Nephron (organoid): ENCODE results near the gene DCST2.
"Not testable (repeated sequence)": the region's sequence is repeated elsewhere in the genome, so short reads cannot be mapped to it uniquely, and the experiment has no call there.

ENCODE experiments used
- H3K27ac Mint-ChIP-seq, 3 experiments: 2 replicates each; pipeline ENCODE4 v1.8.0; 2020; ENCODE audit warnings: mixed read lengths in 3 of 3, mild to moderate bottlenecking in 2 of 3, moderate library complexity in 1 of 3
- H3K27me3 Mint-ChIP-seq: 2 replicates; pipeline ENCODE4 v1.8.0; 2021; ENCODE audit warnings: low read depth, mild to moderate bottlenecking, moderate library complexity, mixed read lengths
- H3K36me3 Mint-ChIP-seq: 2 replicates; pipeline ENCODE4 v1.8.0; 2020; ENCODE audit warnings: low read depth, mixed read lengths
- H3K4me1 Mint-ChIP-seq: 2 replicates; pipeline ENCODE4 v1.8.0; 2020; ENCODE audit warnings: mixed read lengths
- H3K4me3 Mint-ChIP-seq, 3 experiments: 2 replicates each; pipeline ENCODE4 v1.8.0; 2020; ENCODE audit warnings: mild to moderate bottlenecking in 3 of 3, mixed read lengths in 3 of 3, moderate library complexity in 2 of 3
- H3K9me3 Mint-ChIP-seq: 2 replicates; pipeline ENCODE4 v1.8.0; 2020; ENCODE audit warnings: mixed read lengths
- TF ChIP-seq, protein P1 (sequence below), 3 experiments: fragments of 200-600 bp; sonication (generic); IDR thresholded peaks; one replicate each; pipeline ENCODE4 v1.5.0; 2021; ENCODE audit warnings: antibody characterized with exemption in 3 of 3; ENCODE audit not compliant: unreplicated experiment in 3 of 3

Gene DCST2

GRCh38 chr1:154978360-154978759 is 55.2 kb downstream of the DCST2 start:
- no peak overlapping the region for H3K27ac Mint-ChIP-seq
- peaks cover 15% of the 10 kb centered on the region for H3K36me3 Mint-ChIP-seq
- TF ChIP-seq, protein P1, sequence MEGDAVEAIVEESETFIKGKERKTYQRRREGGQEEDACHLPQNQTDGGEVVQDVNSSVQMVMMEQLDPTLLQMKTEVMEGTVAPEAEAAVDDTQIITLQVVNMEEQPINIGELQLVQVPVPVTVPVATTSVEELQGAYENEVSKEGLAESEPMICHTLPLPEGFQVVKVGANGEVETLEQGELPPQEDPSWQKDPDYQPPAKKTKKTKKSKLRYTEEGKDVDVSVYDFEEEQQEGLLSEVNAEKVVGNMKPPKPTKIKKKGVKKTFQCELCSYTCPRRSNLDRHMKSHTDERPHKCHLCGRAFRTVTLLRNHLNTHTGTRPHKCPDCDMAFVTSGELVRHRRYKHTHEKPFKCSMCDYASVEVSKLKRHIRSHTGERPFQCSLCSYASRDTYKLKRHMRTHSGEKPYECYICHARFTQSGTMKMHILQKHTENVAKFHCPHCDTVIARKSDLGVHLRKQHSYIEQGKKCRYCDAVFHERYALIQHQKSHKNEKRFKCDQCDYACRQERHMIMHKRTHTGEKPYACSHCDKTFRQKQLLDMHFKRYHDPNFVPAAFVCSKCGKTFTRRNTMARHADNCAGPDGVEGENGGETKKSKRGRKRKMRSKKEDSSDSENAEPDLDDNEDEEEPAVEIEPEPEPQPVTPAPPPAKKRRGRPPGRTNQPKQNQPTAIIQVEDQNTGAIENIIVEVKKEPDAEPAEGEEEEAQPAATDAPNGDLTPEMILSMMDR (IDR thresholded peaks at IDR 0.05; ENCODE audit: unreplicated experiment in 3 of 3), result no peak
- no peaks in the 10 kb centered on the region for H3K9me3 Mint-ChIP-seq
- H3K4me1 Mint-ChIP-seq, result no peaks in the 10 kb centered on the region
- no peak overlapping the region for H3K4me3 Mint-ChIP-seq
- no peaks in the 10 kb centered on the region for H3K27me3 Mint-ChIP-seq

- peak overlapping the region in 2 of 3 experiments; percentile 49 to 59 for H3K27ac Mint-ChIP-seq
- H3K4me1 Mint-ChIP-seq, H3K9me3 Mint-ChIP-seq, H3K27me3 Mint-ChIP-seq: not testable (repeated sequence)
- H3K36me3 Mint-ChIP-seq, result peaks cover 15% of the 10 kb centered on the region
- H3K4me3 Mint-ChIP-seq, result peak overlapping the region; percentile 43 to 56 (median 54)
These were observed 55.8 kb downstream of the DCST2 start for GRCh38 chr1:154977762-154978161.

- Mint-ChIP-seq H3K36me3 (peaks cover 11% of the 10 kb centered on the region), H3K4me3 (no peak overlapping the region), H3K9me3 (no peaks in the 10 kb centered on the region), H3K27ac (no peak overlapping the region), H3K27me3 (no peaks in the 10 kb centered on the region), H3K4me1 (peaks cover 22% of the 10 kb centered on the region)
- TF ChIP-seq, protein P1 (IDR thresholded peaks at IDR 0.05; ENCODE audit: unreplicated experiment in 3 of 3), result no peak
These were observed 58.0 kb downstream of the DCST2 start for GRCh38 chr1:154975409-154976059.

DNA sequence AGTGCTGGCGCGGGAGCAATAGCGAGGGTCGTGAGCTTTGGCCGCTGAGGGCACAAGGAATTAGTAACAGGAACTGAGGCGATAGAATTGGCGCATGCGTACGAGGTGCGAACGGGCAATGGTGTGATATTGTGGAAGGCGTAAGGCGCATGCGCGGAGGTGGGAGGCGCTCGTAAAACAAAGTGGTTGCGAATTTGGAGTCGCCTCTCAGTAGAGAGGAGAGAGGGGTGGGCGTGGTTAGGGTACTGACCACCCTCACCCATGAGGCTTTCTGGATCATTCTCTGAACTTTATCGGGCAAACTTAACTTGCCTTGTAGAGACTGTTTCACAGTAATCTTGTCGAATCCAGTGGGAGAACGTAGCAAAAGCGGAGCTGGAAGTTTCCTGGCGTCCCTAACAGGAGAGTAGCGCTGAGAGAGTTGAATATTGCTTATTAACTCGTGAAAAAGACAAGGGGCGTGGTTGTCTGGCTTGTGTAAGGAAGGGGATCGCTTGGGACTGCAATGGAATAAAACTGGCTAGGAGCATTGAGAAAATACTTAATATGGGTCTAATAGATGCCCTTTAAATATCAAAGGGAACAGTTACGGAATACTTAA is 58.7 kb downstream of the DCST2 start:
- H3K4me3 Mint-ChIP-seq, result no peak overlapping the region
- no peaks in the 10 kb centered on the region for H3K27me3 Mint-ChIP-seq
- H3K9me3 Mint-ChIP-seq, result no peaks in the 10 kb centered on the region
- peaks cover 10% of the 10 kb centered on the region for H3K36me3 Mint-ChIP-seq
- peaks cover 22% of the 10 kb centered on the region for H3K4me1 Mint-ChIP-seq
- TF ChIP-seq, protein P1 (IDR thresholded peaks at IDR 0.05; ENCODE audit: unreplicated experiment in 3 of 3), result no peak
- H3K27ac Mint-ChIP-seq, result no peak overlapping the region

DNA sequence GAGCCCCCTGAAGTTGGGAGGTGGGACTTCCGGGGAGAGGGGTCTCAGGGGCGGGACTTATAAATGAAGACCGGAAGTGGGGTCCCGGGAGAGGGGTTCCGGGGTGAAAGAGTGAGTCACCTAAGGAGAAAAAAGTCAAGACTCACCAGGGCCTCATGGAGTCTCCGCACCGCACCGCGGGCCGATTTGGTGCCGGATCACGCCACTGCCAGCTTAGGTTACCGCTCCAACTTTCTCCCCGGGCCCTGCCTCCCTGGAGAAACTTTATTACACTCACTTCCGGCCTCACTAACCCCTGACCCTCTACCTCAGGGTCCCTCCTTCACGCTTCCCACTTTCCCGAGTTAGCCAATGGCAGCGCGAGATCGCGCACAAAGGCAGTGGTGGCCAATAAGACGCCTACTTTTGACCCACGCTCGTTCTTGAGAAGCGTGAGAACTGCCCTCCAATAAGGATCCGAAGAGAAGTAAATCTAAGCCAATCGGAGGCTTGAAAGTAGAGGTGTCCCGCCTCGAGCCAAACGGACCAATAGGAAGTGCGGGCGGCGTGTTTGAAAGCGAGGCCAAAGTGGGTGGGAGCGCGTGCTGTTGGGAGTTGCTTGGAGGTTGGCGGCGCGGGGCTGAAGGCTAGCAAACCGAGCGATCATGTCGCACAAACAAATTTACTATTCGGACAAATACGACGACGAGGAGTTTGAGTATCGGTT is 59.3 kb downstream of the DCST2 start, which contains the start of gene CKS1B:
Gene CKS1B (plus strand): TSS at position 580 of the 706 bp plus-strand sequence. CDS start 65 bp downstream, at position 645.
- Mint-ChIP-seq H3K9me3 (no peaks in the 10 kb centered on the region), H3K36me3 (peaks cover 6% of the 10 kb centered on the region), H3K27me3 (no peaks in the 10 kb centered on the region), H3K4me3 (no peak within 1 kb of the TSS), H3K27ac (no peak within 1 kb of the TSS), H3K4me1 (peaks cover 27% of the 10 kb centered on the region)
- TF ChIP-seq, protein P1 (IDR thresholded peaks at IDR 0.05; ENCODE audit: unreplicated experiment in 3 of 3), result no peak

- H3K4me3 Mint-ChIP-seq, result no peak overlapping the region
- H3K27me3 Mint-ChIP-seq, result no peaks in the 10 kb centered on the region
- peaks cover 3% of the 10 kb centered on the region for H3K36me3 Mint-ChIP-seq
- TF ChIP-seq, protein P1 (IDR thresholded peaks at IDR 0.05; ENCODE audit: unreplicated experiment in 3 of 3), result peak in 1 of 3 experiments; percentile 15
- H3K4me1 Mint-ChIP-seq, result peaks cover 32% of the 10 kb centered on the region
- no peaks in the 10 kb centered on the region for H3K9me3 Mint-ChIP-seq
- peak overlapping the region in 1 of 3 experiments; percentile 96 for H3K27ac Mint-ChIP-seq
These were observed 60.1 kb downstream of the DCST2 start for GRCh38 chr1:154973344-154974101.
